H9 (cell line): ENCODE results near the gene ZNF837. TPM values are rescaled to one million over a fixed set of nuclear protein-coding genes. Genes with fewer than 3 reads are reported as not detected.

Experiments used
- DNase-seq: peaks from one replicate; pipeline ENCODE4 v3.0.0-alpha.2; 2017
- H2AFZ ChIP-seq: one replicate; pipeline ENCODE4 v1.6.1; 2013; ENCODE audit warnings: mild to moderate bottlenecking, low read length, control low read depth, moderate library complexity
- H2AK5ac ChIP-seq: 2 replicates; pipeline ENCODE4 v1.6.1; 2013; ENCODE audit warnings: low read length, control low read depth, mixed read lengths; ENCODE audit not compliant: insufficient read length
- H2BK120ac ChIP-seq: one replicate; pipeline ENCODE4 v1.6.1; 2013; ENCODE audit warnings: low read depth, mild to moderate bottlenecking, low read length, control low read depth, inconsistent platforms; ENCODE audit not compliant: poor library complexity, severe bottlenecking
- H2BK12ac ChIP-seq: 2 replicates; pipeline ENCODE4 v1.6.1; 2013; ENCODE audit warnings: low read length, control low read depth, mixed read lengths, low read depth; ENCODE audit not compliant: insufficient read length
- H2BK15ac ChIP-seq: 2 replicates; pipeline ENCODE4 v1.6.1; 2013; ENCODE audit warnings: low read depth, low read length, control low read depth
- H2BK20ac ChIP-seq: one replicate; pipeline ENCODE4 v1.6.1; 2013; ENCODE audit warnings: low read depth, mild to moderate bottlenecking, low read length, control low read depth, inconsistent platforms; ENCODE audit not compliant: poor library complexity, severe bottlenecking
- H2BK5ac ChIP-seq: 2 replicates; pipeline ENCODE4 v1.6.1; 2013; ENCODE audit warnings: low read length, control low read depth, mixed read lengths; ENCODE audit not compliant: insufficient read length
- H3K14ac ChIP-seq: 2 replicates; pipeline ENCODE4 v1.6.1; 2013; ENCODE audit warnings: low read length, control low read depth; ENCODE audit not compliant: insufficient read depth
- H3K18ac ChIP-seq: 2 replicates; pipeline ENCODE4 v1.6.1; 2013; ENCODE audit warnings: low read depth, mild to moderate bottlenecking, mixed read lengths, low read length, control low read depth; ENCODE audit not compliant: insufficient read length
- H3K23ac ChIP-seq: 2 replicates; pipeline ENCODE4 v1.6.1; 2013; ENCODE audit warnings: low read length, control low read depth, mixed read lengths, low read depth; ENCODE audit not compliant: insufficient read length
- H3K23me2 ChIP-seq: 2 replicates; pipeline ENCODE4 v1.6.1; 2013; ENCODE audit warnings: low read depth, mild to moderate bottlenecking, mixed read lengths, low read length, control low read depth; ENCODE audit not compliant: insufficient read length, poor library complexity, severe bottlenecking
- H3K27ac ChIP-seq: 2 replicates; pipeline ENCODE4 v1.5.1; 2013; ENCODE audit warnings: low read length, control low read depth, mixed read lengths, low read depth; ENCODE audit not compliant: insufficient read length
- H3K27me3 ChIP-seq: 2 replicates; pipeline ENCODE4 v1.6.1; 2013; ENCODE audit warnings: low read length, control low read depth, inconsistent platforms; ENCODE audit not compliant: insufficient read depth
- H3K4ac ChIP-seq: 2 replicates; pipeline ENCODE4 v1.6.1; 2013; ENCODE audit warnings: low read depth, mild to moderate bottlenecking, control low read depth, inconsistent platforms, low read length, moderate library complexity
- H3K4me1 ChIP-seq: 2 replicates; pipeline ENCODE4 v1.6.1; 2013; ENCODE audit warnings: low read length, control low read depth, inconsistent platforms; ENCODE audit not compliant: insufficient read depth
- H3K4me2 ChIP-seq: 2 replicates; pipeline ENCODE4 v1.6.1; 2013; ENCODE audit warnings: low read length, control low read depth, mixed read lengths; ENCODE audit not compliant: insufficient read length, insufficient read depth
- H3K56ac ChIP-seq: 2 replicates; pipeline ENCODE4 v1.6.1; 2013; ENCODE audit warnings: low read depth, mild to moderate bottlenecking, mixed read lengths, low read length, control low read depth; ENCODE audit not compliant: insufficient read length
- H3K79me1 ChIP-seq: 2 replicates; pipeline ENCODE4 v1.6.1; 2013; ENCODE audit warnings: low read depth, mild to moderate bottlenecking, moderate library complexity, low read length, control low read depth, inconsistent platforms; ENCODE audit not compliant: insufficient read depth, poor library complexity, severe bottlenecking
- H3K79me2 ChIP-seq: 2 replicates; pipeline ENCODE4 v1.6.1; 2013; ENCODE audit warnings: low read length, control low read depth, inconsistent platforms; ENCODE audit not compliant: insufficient read depth
- H3K9ac ChIP-seq: 2 replicates; pipeline ENCODE4 v1.6.1; 2013; ENCODE audit warnings: low read length, control low read depth, mixed read lengths; ENCODE audit not compliant: insufficient read length; ENCODE audit errors: extremely low read depth
- H3K9me3 ChIP-seq: one replicate; pipeline ENCODE4 v1.6.1; 2013; ENCODE audit warnings: low read depth, low read length, inconsistent platforms; ENCODE audit not compliant: control insufficient read depth
- H3T11ph ChIP-seq: one replicate; pipeline ENCODE4 v1.6.1; 2013; ENCODE audit warnings: mild to moderate bottlenecking, low read length, control low read depth, inconsistent platforms
- H4K20me1 ChIP-seq: one replicate; pipeline ENCODE4 v1.6.1; 2013; ENCODE audit not compliant: control insufficient read depth, insufficient read length, insufficient read depth
- H4K5ac ChIP-seq: 2 replicates; pipeline ENCODE4 v1.6.1; 2013; ENCODE audit warnings: low read depth, mild to moderate bottlenecking, mixed read lengths, low read length, control low read depth; ENCODE audit not compliant: insufficient read length
- H4K8ac ChIP-seq: replicated peaks from 2 replicates; pipeline ENCODE4 v1.6.1; 2013; ENCODE audit warnings: low read length, control low read depth, mixed read lengths, low read depth; ENCODE audit not compliant: insufficient read length
- H4K91ac ChIP-seq: 2 replicates; pipeline ENCODE4 v1.6.1; 2013; ENCODE audit warnings: low read depth, mild to moderate bottlenecking, moderate library complexity, mixed read lengths, low read length, control low read depth; ENCODE audit not compliant: insufficient read length
- H3K27ac Mint-ChIP-seq, 3 experiments: 2 replicates in 2 of 3; 3 replicates in 1 of 3; pipeline ENCODE4 v1.8.0; 2020 to 2021; ENCODE audit warnings: mixed read lengths in 3 of 3, mild to moderate bottlenecking in 1 of 3, moderate library complexity in 1 of 3
- H3K27me3 Mint-ChIP-seq: 2 replicates; pipeline ENCODE4 v1.8.0; 2021; ENCODE audit warnings: low read depth, mild to moderate bottlenecking, moderate library complexity, mixed read lengths
- H3K36me3 Mint-ChIP-seq, 3 experiments: 2 replicates in 2 of 3; 3 replicates in 1 of 3; pipeline ENCODE4 v1.8.0; 2020 to 2021; ENCODE audit warnings: low read depth in 3 of 3, mixed read lengths in 3 of 3; ENCODE audit not compliant: insufficient read depth in 1 of 3
- H3K4me1 Mint-ChIP-seq, 2 experiments: 2 replicates each; pipeline ENCODE4 v1.8.0; 2020; ENCODE audit warnings: mixed read lengths in 2 of 2
- H3K4me3 Mint-ChIP-seq, 2 experiments: 2 replicates in 1 of 2; 3 replicates in 1 of 2; pipeline ENCODE4 v1.8.0; 2020 to 2021; ENCODE audit warnings: mild to moderate bottlenecking in 2 of 2, mixed read lengths in 2 of 2, moderate library complexity in 1 of 2
- H3K9me3 Mint-ChIP-seq, 2 experiments: 2 replicates in 1 of 2; 3 replicates in 1 of 2; pipeline ENCODE4 v1.8.0; 2020; ENCODE audit warnings: mild to moderate bottlenecking in 2 of 2, mixed read lengths in 2 of 2, moderate library complexity in 1 of 2
- WGBS: extraction: QIAGEN DNeasy Blood & Tissue Kit; methylation state at CpG from one replicate; pipeline ENCODE4 v1.1.7; 2013; ENCODE audit warnings: missing lambda C conversion rate, low lambda C conversion rate, mixed read lengths; ENCODE audit not compliant: insufficient read length; ENCODE audit errors: extremely low coverage; 5-methylcytosine and 5-hydroxymethylcytosine counted together
- total RNA-seq: library from RNA; stranded (reverse); gene quantifications from 2 replicates; pipeline ENCODE4 v1.2.1, GENCODE V29; 2021
- TF ChIP-seq, protein P1 (sequence below): fragments of 200-600 bp; sonication (generic); conservative IDR thresholded peaks from 3 replicates; pipeline ENCODE4 v1.8.0; 2021; ENCODE audit warnings: antibody characterized with exemption, mild to moderate bottlenecking

Gene ZNF837
- total RNA-seq, 1 experiment from 2014 or later = 3.4 TPM

DNA sequence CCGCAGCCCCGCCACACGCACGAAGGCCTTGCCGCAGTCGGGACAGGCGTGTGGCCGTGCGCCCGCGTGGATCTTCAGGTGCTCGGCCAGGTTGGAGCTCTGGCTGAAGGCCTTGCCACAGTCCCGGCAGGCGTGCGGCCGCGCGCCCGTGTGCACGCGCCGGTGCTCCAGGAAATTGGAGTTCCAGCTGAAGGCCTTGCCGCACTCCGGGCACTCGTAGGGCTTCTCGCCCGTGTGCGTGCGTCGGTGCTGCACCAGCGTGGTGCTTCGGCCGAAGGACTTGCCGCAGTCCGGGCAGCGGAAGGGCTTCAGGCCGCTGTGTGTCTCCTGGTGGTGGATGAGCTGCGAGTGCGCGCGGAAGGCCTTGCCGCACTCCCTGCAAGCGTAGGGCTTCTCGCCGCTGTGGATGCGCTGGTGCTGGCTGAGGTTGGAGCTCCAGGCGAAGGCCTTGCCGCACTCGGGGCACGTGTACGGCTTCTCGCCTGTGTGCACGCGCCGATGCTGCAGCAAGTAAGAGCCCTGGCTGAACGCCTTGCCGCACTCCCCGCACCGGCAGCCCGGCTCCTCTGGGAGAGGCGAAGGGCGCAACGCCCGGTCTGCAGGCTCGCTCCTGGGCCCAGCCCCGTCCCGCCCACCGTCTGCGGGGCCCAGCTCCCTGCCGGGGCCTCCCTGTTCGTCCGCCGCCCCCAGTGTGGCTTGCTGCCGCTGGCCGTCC, 23.9 kb downstream of the ZNF837 start:
- H2BK20ac ChIP-seq = no peak overlapping the region
- H3K23ac ChIP-seq = no peak overlapping the region
- H3K56ac ChIP-seq = no peak overlapping the region
- no CpG with 5 or more reads among the region's 75 CpGs for WGBS
- no peak overlapping the region for H4K91ac ChIP-seq
- DNase-seq = peak; percentile 45
- H3K79me1 ChIP-seq = no peaks in the 10 kb centered on the region
- H2AFZ ChIP-seq = no peak overlapping the region
- Mint-ChIP-seq H3K36me3 (peaks cover 0 to 2% (median 0%) of the 10 kb centered on the region in 3 experiments; a peak in 2 of 7 replicates), H3K4me3 (no peak overlapping the region), H3K27me3 (no peaks in the 10 kb centered on the region), H3K9me3 (no peaks in the 10 kb centered on the region), H3K4me1 (peaks cover 0 to 8% of the 10 kb centered on the region in 2 experiments; a peak in 3 of 4 replicates), H3K27ac (no peak overlapping the region; a peak in 1 of 7 replicates)
- H3K4me1 ChIP-seq = no peaks in the 10 kb centered on the region
- H3K23me2 ChIP-seq = peaks cover 3% of the 10 kb centered on the region
- no peaks in the 10 kb centered on the region for H3K9me3 ChIP-seq
- no peak overlapping the region for H3K4me2 ChIP-seq
- H3K18ac ChIP-seq = no peak overlapping the region
- no peaks in the 10 kb centered on the region for H3K27me3 ChIP-seq
- no peak overlapping the region for H2AK5ac ChIP-seq
- H3K4ac ChIP-seq = no peak overlapping the region
- no peaks in the 10 kb centered on the region for H4K20me1 ChIP-seq
- no peaks in the 10 kb centered on the region for H3K79me2 ChIP-seq
- H4K8ac ChIP-seq = no peak overlapping the region
- no peak overlapping the region for H2BK15ac ChIP-seq
- H2BK120ac ChIP-seq = no peak overlapping the region
- H3T11ph ChIP-seq = no peak overlapping the region
- no peak overlapping the region for H2BK12ac ChIP-seq
- H4K5ac ChIP-seq = no peak overlapping the region
- H3K14ac ChIP-seq = no peak overlapping the region
- H2BK5ac ChIP-seq = no peak overlapping the region
- TF ChIP-seq, protein P1, sequence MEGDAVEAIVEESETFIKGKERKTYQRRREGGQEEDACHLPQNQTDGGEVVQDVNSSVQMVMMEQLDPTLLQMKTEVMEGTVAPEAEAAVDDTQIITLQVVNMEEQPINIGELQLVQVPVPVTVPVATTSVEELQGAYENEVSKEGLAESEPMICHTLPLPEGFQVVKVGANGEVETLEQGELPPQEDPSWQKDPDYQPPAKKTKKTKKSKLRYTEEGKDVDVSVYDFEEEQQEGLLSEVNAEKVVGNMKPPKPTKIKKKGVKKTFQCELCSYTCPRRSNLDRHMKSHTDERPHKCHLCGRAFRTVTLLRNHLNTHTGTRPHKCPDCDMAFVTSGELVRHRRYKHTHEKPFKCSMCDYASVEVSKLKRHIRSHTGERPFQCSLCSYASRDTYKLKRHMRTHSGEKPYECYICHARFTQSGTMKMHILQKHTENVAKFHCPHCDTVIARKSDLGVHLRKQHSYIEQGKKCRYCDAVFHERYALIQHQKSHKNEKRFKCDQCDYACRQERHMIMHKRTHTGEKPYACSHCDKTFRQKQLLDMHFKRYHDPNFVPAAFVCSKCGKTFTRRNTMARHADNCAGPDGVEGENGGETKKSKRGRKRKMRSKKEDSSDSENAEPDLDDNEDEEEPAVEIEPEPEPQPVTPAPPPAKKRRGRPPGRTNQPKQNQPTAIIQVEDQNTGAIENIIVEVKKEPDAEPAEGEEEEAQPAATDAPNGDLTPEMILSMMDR = no peak
- H3K9ac ChIP-seq = no peak overlapping the region
- no peak overlapping the region for H3K27ac ChIP-seq
